GM12873 (cell line): ENCODE measurements around the gene PSMD11.

Experiments
- TF ChIP-seq, protein P1 (sequence below): IDR thresholded peaks from 2 replicates; pipeline ENCODE4 v1.5.1; 2012; ENCODE audit warnings: low read depth, mild to moderate bottlenecking, moderate library complexity, low read length, control low read depth; ENCODE audit not compliant: insufficient read depth; ENCODE audit errors: missing control alignments

The PSMD11 gene

DNA sequence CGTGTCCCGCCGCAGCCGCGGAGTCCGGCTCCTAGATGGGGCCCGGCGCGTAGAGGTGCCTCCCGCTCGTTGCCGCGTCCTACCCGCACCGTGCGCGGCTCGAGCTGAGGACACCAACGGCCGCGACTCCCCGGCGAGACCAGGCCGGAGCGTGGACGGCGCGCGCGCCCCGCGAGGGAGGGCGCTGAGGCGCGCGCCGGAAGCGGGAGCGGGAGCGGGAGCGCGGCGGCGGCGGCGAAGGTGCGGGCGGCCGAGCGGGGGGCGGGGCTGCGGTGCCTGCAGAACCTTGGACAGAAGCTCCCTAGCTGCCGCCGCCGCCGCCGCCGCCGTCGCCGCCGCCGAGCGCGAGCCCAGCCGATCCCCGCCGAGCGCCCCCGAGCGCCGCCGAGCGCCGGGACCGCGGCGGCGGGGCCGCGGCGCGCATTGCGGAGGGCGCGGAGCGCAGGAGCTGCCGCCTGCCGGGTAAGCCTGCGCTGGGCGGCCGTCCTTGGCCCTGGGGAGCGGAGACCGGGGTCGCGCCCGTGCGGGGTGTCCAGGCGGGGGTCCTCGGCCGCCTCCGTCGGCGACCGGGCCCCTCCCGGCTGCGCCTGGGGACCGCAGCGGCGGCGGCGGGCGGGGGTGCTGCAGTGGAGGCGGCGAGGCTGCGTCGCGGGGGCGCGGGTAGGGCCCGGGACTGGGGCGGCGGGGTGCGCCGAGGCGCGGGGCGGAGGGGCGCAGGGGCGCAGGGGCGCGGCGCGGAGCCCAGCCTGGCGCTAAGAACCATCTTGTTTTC lies 42.6 kb downstream of the PSMD11 start, which contains the start of gene CDK5R1:
CDK5R1 (plus strand) TSS at position 293 of the 772 bp plus-strand sequence. CDS start 628 bp downstream, outside the sequence.
- TF ChIP-seq, protein P1, sequence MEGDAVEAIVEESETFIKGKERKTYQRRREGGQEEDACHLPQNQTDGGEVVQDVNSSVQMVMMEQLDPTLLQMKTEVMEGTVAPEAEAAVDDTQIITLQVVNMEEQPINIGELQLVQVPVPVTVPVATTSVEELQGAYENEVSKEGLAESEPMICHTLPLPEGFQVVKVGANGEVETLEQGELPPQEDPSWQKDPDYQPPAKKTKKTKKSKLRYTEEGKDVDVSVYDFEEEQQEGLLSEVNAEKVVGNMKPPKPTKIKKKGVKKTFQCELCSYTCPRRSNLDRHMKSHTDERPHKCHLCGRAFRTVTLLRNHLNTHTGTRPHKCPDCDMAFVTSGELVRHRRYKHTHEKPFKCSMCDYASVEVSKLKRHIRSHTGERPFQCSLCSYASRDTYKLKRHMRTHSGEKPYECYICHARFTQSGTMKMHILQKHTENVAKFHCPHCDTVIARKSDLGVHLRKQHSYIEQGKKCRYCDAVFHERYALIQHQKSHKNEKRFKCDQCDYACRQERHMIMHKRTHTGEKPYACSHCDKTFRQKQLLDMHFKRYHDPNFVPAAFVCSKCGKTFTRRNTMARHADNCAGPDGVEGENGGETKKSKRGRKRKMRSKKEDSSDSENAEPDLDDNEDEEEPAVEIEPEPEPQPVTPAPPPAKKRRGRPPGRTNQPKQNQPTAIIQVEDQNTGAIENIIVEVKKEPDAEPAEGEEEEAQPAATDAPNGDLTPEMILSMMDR, result no peak

DNA sequence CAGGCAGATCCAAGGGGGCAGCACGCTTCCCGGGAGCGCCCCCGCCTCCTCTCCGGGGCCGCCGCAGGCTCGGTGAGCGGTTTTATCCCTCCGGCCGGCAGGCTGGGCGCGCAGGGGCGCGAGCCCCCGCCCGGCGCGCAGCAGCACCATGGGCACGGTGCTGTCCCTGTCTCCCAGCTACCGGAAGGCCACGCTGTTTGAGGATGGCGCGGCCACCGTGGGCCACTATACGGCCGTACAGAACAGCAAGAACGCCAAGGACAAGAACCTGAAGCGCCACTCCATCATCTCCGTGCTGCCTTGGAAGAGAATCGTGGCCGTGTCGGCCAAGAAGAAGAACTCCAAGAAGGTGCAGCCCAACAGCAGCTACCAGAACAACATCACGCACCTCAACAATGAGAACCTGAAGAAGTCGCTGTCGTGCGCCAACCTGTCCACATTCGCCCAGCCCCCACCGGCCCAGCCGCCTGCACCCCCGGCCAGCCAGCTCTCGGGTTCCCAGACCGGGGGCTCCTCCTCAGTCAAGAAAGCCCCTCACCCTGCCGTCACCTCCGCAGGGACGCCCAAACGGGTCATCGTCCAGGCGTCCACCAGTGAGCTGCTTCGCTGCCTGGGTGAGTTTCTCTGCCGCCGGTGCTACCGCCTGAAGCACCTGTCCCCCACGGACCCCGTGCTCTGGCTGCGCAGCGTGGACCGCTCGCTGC lies 43.3 kb downstream of the PSMD11 start:
- TF ChIP-seq, protein P1, result no peak

DNA sequence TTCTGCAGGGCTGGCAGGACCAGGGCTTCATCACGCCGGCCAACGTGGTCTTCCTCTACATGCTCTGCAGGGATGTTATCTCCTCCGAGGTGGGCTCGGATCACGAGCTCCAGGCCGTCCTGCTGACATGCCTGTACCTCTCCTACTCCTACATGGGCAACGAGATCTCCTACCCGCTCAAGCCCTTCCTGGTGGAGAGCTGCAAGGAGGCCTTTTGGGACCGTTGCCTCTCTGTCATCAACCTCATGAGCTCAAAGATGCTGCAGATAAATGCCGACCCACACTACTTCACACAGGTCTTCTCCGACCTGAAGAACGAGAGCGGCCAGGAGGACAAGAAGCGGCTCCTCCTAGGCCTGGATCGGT lies 43.9 kb downstream of the PSMD11 start:
- TF ChIP-seq, protein P1, result no peak

DNA sequence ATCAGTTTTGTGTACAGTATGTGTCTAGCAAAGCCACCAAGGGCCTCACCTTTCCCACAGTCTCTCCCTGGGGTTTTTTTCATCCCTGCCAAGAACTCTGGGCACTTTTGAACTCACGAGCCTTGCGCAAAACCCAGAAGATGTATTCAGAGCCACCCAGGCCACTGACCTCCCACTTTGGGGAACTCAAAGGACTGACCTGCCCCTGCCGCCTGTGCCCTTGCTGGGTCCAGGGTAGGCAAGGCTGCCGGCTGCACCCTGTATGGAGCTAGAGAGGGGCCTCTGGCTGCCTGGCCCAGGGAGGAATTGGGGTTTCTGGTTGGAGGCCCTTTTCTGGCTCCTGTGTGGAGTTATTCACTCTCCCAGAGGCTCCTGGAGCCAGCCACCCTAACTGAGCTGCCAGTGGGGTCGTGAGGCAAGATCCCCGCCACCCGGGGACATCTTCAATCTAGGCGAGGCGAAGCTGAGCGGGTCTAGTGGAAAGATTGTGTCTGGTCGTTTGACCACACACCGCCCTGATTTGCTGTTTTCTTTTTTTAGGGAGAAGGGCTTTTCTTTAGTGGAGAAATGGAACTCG lies 44.4 kb downstream of the PSMD11 start:
- TF ChIP-seq, protein P1, result no peak

DNA sequence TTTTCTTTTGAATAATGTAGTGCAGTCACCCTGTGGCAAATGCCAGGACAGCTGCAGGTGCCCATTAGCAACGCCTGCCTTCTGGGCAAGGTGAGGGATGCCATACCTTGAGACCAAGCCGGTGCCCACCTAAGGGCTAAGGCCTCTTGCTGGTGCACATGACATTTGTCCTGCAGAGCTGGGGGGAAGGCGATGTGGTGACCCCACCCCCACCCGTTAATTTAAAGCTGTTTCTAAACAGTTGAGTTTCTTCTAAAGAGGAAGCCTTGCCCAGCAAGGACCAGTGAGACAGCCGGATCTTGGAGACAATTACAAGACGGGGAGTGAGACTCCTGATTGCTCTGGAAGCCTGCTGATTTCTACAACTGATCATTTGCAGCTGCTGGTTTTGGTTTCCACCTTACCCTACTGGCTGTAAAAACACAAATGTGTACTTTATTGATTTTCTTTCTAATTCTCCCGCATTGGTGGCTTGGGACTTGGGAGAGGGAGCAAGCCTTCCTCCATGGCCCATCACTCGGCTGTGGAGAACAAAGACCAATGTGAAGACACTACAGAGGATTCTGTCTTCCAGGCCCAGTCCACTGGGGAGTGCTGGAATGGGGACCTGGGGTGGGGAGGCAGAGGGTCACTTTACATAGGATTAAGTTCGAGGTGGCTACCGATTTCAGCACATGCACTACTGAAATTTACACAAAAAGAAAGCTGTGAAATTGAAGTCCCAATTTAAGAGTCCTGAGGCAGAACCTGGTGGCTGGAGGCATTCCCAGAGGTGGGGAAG lies 45.2 kb downstream of the PSMD11 start:
- TF ChIP-seq, protein P1, result no peak

DNA sequence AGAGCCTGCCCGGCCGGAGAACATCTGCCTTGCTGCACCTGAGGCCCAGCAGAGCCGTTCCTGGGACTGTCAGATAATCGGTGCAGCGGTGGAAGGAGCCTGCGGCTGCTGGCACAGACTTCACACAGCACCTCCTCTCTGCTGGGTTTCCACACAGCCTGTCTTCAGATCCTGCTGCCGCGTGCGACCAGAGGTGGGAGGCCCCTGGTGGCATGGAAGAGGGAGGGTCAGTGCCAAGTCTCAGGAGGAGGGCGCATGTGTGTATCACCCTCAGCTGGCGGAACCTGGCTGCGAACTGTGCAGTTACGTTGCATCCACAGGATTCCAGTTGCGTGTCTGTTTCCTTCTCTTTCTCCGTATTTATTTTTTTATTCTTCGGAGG lies 45.8 kb downstream of the PSMD11 start:
- TF ChIP-seq, protein P1, result no peak
